ENCODE data around the gene TCF12. TPM values are rescaled to one million over a fixed set of nuclear protein-coding genes. Genes with fewer than 3 reads are reported as not detected.
"Not testable (repeated sequence)": the region's sequence is repeated elsewhere in the genome, so short reads cannot be mapped to it uniquely, and the experiment has no call there.

TCF12 gene
- total RNA-seq, 1 donor from 2014 or later: 68.9 TPM

DNA sequence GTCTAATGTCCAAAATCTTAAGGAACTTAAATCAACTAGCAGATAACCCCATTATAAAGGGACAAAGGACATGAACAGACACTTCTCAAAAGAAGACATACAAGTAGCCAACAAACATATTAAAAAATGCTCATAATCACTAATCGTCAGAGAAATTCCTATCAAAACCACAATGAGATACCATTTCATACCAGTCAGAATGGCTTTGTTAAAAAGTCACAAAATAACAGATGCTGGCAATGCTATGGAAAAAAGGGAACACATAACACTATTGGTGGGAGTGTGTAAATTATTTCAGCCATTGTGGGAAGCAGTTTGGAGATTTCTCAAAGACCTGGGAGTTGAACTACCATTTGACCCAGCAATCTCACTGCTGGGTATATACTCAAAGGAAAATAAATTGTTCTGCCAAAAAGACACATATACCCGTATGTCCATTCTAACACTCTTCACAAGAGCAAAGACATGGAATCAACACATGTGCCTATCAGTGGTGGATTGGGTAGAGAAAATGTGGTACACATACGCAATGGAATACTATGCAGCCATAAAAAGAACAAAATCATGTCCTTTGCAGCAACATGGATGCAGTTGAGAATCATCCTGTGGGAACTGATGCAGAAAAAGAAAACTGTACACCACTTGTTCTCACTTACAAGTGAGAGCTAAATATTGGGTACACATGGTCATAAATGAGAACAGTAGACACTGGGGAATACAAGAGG is 78.5 kb downstream of the TCF12 start:
- DNase-seq (ENCODE audit: low read depth): no peak
- no peak overlapping the region for H3K4me3 ChIP-seq (ENCODE audit: low read depth, low read length)
- TF ChIP-seq, protein P1, sequence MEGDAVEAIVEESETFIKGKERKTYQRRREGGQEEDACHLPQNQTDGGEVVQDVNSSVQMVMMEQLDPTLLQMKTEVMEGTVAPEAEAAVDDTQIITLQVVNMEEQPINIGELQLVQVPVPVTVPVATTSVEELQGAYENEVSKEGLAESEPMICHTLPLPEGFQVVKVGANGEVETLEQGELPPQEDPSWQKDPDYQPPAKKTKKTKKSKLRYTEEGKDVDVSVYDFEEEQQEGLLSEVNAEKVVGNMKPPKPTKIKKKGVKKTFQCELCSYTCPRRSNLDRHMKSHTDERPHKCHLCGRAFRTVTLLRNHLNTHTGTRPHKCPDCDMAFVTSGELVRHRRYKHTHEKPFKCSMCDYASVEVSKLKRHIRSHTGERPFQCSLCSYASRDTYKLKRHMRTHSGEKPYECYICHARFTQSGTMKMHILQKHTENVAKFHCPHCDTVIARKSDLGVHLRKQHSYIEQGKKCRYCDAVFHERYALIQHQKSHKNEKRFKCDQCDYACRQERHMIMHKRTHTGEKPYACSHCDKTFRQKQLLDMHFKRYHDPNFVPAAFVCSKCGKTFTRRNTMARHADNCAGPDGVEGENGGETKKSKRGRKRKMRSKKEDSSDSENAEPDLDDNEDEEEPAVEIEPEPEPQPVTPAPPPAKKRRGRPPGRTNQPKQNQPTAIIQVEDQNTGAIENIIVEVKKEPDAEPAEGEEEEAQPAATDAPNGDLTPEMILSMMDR (conservative IDR thresholded peaks at IDR 0.05; ENCODE audit: low read depth, low read length): no peak

DNA sequence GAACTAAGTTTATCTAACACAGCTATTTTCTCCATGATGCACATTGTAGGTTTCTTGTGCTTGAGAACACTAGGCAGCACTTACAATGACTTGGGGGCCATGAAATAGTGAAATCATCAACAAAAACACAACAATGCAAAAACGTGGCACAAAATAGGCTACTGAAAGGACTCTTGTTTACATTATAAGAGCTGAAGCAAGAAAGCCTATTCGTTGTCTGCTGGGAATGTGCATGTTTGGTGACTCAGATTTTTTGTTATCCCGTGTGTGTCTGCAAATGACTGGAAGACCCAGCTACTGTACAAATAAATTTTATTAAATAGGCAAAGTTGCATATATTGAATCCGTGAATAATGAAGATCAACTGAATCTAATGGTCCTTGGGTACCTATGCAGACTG is 85.0 kb downstream of the TCF12 start:
- DNase-seq (ENCODE audit: low read depth): no peak
- TF ChIP-seq, protein P1 (conservative IDR thresholded peaks at IDR 0.05; ENCODE audit: low read depth, low read length): no peak
- no peak overlapping the region for H3K4me3 ChIP-seq (ENCODE audit: low read depth, low read length)

DNA sequence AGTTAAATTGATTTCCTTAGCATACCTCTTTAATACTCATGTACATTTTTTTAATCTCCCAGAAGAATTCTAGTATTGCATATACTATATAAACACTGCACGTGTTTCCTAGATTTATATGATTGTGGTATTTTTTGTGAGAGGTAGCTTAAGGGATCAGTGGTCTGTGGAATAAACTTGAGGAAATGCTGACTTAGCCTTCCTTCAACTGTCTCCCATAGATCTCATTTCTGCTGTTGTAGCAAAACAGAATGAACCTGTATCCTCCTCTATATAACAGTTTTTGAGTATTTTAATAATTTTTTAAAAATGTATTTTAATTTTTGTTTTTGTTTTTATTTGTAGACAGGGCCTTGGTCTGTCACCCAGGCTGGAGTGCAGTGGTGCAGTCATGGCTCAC is 86.8 kb downstream of the TCF12 start:
- H3K4me3 ChIP-seq (ENCODE audit: low read depth, low read length): no peak overlapping the region
- no peak for DNase-seq (ENCODE audit: low read depth)
- TF ChIP-seq, protein P1 (conservative IDR thresholded peaks at IDR 0.05; ENCODE audit: low read depth, low read length): no peak

DNA sequence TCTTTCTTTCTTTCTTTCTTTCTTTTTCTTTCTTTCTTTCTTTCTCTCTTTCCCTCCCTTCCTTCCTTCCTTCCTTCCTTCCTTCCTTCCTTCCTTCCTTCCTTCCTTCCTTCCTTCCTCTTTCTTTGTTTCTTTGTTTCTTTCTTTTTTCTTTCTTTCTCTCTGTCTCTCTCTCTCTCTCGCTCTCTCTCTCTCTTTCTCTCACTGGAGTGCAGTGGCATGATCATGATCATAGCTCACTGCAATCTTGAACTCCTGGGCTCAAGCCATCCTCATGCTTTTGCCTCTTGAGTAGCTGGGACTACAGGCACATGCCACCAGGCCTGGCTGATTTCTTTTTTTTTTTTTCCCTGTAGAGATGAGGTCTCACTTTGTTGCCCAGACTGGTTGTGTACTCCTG is 89.4 kb downstream of the TCF12 start:
- not testable (repeated sequence) for DNase-seq (ENCODE audit: low read depth); H3K4me3 ChIP-seq (ENCODE audit: low read depth, low read length)

DNA sequence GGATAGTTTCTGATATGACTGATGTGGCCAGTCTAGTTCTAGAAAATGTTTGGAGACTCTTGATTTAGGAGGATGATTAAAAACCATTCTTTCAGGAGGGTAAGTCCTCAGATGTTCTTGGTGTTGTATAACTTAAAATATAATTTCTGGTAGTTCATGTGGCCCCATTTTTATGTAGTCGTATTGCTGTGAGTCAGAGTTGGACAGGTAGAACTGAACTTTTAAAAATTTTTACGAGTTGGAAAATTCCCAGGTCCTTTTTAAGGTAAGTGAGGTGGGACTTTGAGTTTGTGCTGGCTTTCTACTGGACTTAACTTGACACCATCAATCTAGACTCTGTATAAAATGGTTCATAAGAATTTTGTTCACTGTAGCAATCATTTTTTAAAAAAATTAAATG is 92.3 kb downstream of the TCF12 start:
- H3K4me3 ChIP-seq (ENCODE audit: low read depth, low read length): no peak overlapping the region
- TF ChIP-seq, protein P1 (conservative IDR thresholded peaks at IDR 0.05; ENCODE audit: low read depth, low read length): no peak
- no peak for DNase-seq (ENCODE audit: low read depth)

DNA sequence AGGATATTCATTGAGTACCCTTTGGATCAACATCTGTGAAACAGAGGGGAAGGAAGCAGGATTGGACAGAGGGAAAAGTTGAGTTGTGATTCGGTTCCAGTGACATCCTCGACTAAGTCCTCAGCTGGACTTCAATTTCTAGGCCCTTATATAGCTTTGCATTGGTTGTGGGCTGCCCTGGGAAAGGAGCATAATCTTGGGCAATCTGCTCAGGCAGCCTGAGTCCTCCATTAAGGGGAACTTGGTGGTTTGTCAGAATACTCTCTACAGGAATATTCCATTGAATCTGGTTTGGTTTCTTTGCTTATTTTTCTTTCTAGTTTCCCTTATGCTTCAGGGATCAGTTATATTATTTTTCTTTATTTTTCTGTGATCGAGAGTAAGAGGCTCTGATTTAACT is 94.1 kb downstream of the TCF12 start:
- no peak for DNase-seq (ENCODE audit: low read depth)
- no peak overlapping the region for H3K4me3 ChIP-seq (ENCODE audit: low read depth, low read length)
- TF ChIP-seq, protein P1 (conservative IDR thresholded peaks at IDR 0.05; ENCODE audit: low read depth, low read length): no peak

DNA sequence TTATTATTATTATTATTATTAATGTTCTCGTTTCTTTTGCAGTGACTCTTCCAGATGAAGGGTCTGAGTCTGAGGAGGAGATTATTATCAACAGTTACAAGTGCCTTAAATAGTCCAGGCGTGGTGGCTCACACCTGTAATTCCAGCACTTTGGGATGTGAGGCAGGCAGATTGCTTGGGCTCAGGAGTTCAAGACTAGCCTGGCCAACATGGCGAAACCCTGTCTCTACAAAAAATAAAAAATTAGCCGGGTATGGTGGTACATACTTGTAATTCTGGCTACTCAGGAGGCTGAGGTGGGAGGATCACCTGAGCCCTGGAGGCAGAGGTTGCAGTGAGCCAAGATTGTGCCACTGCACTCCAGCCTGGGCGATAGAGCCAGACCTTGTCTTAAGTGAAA is 96.5 kb downstream of the TCF12 start:
- DNase-seq (ENCODE audit: low read depth); H3K4me3 ChIP-seq (ENCODE audit: low read depth, low read length): not testable (repeated sequence)

DNA sequence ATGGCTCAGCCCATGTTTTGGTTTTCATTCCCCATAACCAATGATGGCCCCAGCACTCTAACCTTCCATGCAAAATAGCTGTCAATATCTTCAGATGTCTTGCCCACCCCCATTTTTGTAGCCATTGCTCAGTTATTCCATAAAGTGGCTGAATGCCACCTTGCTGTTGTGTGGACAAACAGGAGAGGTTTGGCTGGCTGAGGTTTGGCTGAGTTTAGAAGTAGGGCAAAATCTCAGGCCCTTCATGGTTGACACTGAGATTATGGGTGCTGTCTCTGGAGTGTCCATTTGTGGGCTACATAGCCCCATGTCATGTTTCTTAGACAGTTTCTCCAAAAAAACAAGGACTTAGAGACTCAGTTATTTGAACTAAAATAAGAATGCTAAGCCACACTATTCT is 96.9 kb downstream of the TCF12 start:
- H3K4me3 ChIP-seq (ENCODE audit: low read depth, low read length): no peak overlapping the region
- TF ChIP-seq, protein P1 (conservative IDR thresholded peaks at IDR 0.05; ENCODE audit: low read depth, low read length): no peak
- DNase-seq (ENCODE audit: low read depth): no peak
